Neural crest cell (in vitro differentiated cells): Measurements from ENCODE around the gene ZBTB45. TPM values are rescaled to one million over a fixed set of nuclear protein-coding genes. Genes with fewer than 3 reads are reported as not detected.
A peak's percentile ranks its signal among the peaks of the same experiment; 100 is the strongest.

Experiments
- DNase-seq: peaks from one replicate; pipeline ENCODE4 v3.0.0; 2021; ENCODE audit warnings: low read depth, mixed read lengths, low spot score
- H3K27ac Mint-ChIP-seq: one replicate; pipeline ENCODE4 v1.8.0; 2021; ENCODE audit warnings: mild to moderate bottlenecking, mixed read lengths; ENCODE audit not compliant: unreplicated experiment
- H3K27me3 Mint-ChIP-seq: 2 replicates; pipeline ENCODE4 v1.8.0; 2021; ENCODE audit warnings: low read depth, mild to moderate bottlenecking, mixed read lengths
- H3K36me3 Mint-ChIP-seq: 2 replicates; pipeline ENCODE4 v1.8.0; 2021; ENCODE audit warnings: low read depth, mild to moderate bottlenecking, mixed read lengths
- H3K4me1 Mint-ChIP-seq: 2 replicates; pipeline ENCODE4 v1.8.0; 2021; ENCODE audit warnings: mixed read lengths
- H3K4me3 Mint-ChIP-seq: one replicate; pipeline ENCODE4 v1.8.0; 2021; ENCODE audit warnings: mild to moderate bottlenecking, mixed read lengths
- H3K9me3 Mint-ChIP-seq: 2 replicates; pipeline ENCODE4 v1.8.0; 2021; ENCODE audit warnings: mixed read lengths
- CTCF ChIP-seq: fragments of 200-600 bp; sonication (generic); conservative IDR thresholded peaks from 2 replicates; pipeline ENCODE4 v1.5.0; 2021; ENCODE audit warnings: antibody characterized with exemption, mild to moderate bottlenecking
- total RNA-seq: library from RNA; stranded (reverse); gene quantifications from 2 replicates; pipeline ENCODE4 v1.2.1, GENCODE V29; 2021

The ZBTB45 gene
- total RNA-seq, 1 donor from 2014 or later, result 27.3 TPM

- peaks cover 42% of the 10 kb centered on the region for H3K4me1 Mint-ChIP-seq
- H3K9me3 Mint-ChIP-seq, result no peaks in the 10 kb centered on the region
- no peak for TF ChIP-seq CTCF
- peaks cover 36% of the 10 kb centered on the region for H3K36me3 Mint-ChIP-seq
- no peak overlapping the region for H3K27ac Mint-ChIP-seq
- no peak for DNase-seq
- peak overlapping the region; percentile 95 for H3K4me3 Mint-ChIP-seq
- peaks cover 28% of the 10 kb centered on the region for H3K27me3 Mint-ChIP-seq
These were observed 28.0 kb upstream of the ZBTB45 start for GRCh38 chr19:58547323-58548312.

GRCh38 chr19:58546019-58546530 is 26.5 kb upstream of the ZBTB45 start:
- H3K36me3 Mint-ChIP-seq, result peaks cover 29% of the 10 kb centered on the region
- H3K9me3 Mint-ChIP-seq, result no peaks in the 10 kb centered on the region
- H3K27ac Mint-ChIP-seq, result peak overlapping the region; percentile 92
- H3K4me3 Mint-ChIP-seq, result peak overlapping the region; percentile 95
- H3K4me1 Mint-ChIP-seq, result peaks cover 33% of the 10 kb centered on the region
- peaks cover 36% of the 10 kb centered on the region for H3K27me3 Mint-ChIP-seq
- DNase-seq, result no peak
- TF ChIP-seq CTCF, result no peak

DNA sequence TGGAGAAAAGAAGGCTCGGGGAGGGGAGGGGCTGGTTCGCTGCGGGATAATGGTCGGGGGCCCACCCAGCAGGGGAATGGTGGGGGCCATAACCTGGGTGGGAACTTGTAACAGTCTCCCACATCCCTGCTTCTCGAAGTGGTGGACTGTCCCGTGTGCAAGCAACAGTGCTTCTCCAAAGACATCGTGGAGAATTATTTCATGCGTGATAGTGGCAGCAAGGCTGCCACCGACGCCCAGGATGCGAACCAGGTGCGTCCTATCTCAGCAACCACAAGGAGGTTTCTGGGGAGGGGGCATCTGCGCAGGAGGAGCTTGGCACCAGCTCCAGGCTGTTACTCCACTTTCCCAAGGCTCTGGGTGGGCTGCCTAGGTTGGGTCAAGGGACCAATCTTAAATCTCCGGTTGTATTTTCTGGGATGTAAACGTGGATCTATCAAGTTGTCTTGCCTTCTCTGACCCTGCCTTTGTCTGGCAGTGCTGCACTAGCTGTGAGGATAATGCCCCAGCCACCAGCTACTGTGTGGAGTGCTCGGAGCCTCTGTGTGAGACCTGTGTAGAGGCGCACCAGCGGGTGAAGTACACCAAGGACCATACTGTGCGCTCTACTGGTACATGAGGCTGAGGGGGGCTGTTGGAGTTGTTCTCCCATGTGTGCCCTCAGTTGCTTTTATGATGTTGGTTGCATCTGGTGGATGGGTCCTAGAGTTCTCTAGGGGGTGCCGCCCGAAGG is 25.8 kb upstream of the ZBTB45 start:
- Mint-ChIP-seq H3K4me3 (peak overlapping the region; percentile 95), H3K4me1 (peaks cover 30% of the 10 kb centered on the region), H3K9me3 (no peaks in the 10 kb centered on the region), H3K27ac (peak overlapping the region; percentile 92), H3K27me3 (peaks cover 38% of the 10 kb centered on the region), H3K36me3 (peaks cover 27% of the 10 kb centered on the region)
- no peak for TF ChIP-seq CTCF
- no peak for DNase-seq

DNA sequence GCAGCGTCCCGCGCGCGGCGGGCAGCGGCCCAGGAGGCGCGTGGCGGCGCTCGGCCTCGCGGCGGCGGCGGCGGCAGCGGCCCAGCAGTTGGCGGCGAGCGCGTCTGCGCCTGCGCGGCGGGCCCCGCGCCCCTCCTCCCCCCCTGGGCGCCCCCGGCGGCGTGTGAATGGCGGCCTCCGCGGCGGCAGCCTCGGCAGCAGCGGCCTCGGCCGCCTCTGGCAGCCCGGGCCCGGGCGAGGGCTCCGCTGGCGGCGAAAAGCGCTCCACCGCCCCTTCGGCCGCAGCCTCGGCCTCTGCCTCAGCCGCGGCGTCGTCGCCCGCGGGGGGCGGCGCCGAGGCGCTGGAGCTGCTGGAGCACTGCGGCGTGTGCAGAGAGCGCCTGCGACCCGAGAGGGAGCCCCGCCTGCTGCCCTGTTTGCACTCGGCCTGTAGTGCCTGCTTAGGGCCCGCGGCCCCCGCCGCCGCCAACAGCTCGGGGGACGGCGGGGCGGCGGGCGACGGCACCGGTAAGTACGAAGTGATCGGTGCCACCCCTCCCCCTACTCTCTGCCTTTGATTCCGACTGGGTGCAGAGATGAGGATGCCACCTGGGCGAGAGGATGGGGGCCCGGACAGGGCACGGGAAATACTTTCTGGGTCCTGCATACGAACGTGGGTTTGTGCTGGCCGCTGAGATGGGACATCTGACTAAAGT is 25.1 kb upstream of the ZBTB45 start:
- H3K9me3 Mint-ChIP-seq, result no peaks in the 10 kb centered on the region
- peak overlapping the region; percentile 87 for H3K27ac Mint-ChIP-seq
- H3K27me3 Mint-ChIP-seq, result peaks cover 39% of the 10 kb centered on the region
- peak overlapping the region; percentile 95 for H3K4me3 Mint-ChIP-seq
- TF ChIP-seq CTCF, result no peak
- peaks cover 30% of the 10 kb centered on the region for H3K4me1 Mint-ChIP-seq
- DNase-seq, result peak; percentile 71
- peaks cover 24% of the 10 kb centered on the region for H3K36me3 Mint-ChIP-seq
